Inferior parietal cortex (tissue), 1 donor: Measurements from ENCODE around the gene CD1D.
"Not testable (repeated sequence)": the region's sequence is repeated elsewhere in the genome, so short reads cannot be mapped to it uniquely, and the experiment has no call there.

ENCODE experiments used
- DNase-seq: peaks from one replicate; pipeline ENCODE4 v3.0.0-alpha.2; 2016; ENCODE audit errors: extremely low spot score

CD1D gene

GRCh38 chr1:158180741-158181576, at the start of gene CD1D:
TSS of gene CD1D (plus strand) at chr1:158180895. CDS start at chr1:158181102, 207 bp downstream.
- no peak for DNase-seq

DNA sequence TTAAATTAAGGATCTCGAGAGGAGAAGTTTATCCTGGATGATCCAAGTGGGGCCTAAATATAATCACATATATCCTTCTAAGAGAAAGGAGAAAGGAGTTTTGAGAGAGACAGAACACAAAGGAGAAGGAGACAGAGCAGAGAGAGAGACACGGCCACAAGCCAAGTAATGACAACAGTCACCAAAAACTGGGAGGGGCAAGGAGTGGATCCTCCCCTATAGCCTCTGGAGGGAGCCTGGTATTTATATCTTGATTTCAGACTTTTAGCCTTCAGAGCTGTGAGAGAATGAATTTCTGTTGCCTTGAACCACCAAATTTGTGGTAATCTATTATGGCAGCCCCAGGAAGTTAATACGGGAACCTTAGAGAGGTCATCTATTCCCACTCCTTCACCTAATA, 49.5 kb upstream of the CD1D start:
- DNase-seq: no peak

DNA sequence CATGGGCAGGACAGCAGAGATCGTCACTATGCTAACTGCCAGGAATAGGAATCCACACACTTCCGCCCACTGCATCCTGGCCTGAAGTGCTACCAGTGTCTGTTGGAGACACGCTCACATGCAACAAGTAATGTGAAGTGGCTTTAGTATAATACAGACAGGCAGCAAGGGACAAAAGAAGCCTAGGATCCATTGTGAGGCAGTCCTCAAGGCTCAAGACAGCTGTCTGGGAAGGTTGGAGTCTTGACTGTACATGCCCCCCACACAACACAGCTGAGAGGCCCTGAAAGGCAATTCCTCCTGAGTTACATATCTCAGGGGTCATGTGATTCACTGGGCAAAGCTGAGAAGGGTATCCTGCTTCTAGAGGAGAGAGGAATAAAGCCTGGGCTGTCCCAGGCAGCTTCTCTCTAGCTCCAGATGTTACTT, 39.9 kb upstream of the CD1D start:
- DNase-seq: no peak

DNA sequence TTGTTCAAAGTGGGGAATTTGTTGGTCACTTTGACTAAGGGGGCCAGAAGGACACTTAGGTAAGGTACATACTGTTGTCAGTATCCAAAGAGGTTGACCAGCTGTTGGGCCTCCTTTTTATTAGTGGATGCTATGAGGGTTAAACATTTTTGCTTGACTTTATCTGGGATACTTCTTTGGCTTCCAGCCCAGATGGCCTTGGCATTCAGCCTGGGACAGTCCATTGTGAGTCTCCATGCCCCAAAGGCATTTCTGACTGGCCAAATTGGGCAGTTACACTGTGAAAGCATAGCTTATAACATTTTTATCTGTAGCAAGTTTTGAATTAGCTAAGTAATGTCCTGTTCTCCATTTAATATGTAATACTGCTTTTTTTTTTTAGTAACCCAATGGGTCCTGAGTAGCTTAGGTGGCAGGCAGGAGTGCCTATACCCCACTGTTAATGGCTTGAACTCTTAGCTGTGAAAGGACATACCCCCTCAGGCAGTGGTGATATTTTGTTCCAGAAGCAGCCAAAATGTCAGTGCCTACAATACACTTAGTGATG, 35.4 kb upstream of the CD1D start:
- no peak for DNase-seq

DNA sequence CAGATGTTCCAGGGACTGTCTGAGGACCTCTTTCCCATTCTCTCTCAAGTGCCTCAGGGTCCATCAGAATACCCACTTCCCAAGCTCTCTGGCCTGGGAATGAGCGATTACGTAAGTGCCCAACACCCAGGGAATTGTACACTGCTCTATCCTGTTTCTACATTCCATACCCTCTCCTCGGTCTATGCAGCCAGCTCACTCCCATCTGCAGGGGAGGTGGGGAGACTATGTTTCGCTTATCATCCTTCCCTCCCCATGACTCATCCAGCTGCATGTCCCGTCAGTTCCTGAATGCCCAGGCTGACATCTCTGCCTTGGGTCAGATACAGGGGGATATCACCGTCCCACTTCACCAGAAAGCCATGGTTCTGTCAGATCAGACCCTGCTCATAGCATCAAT, 34.5 kb upstream of the CD1D start:
- DNase-seq: no peak

- no peak for DNase-seq
Measured at GRCh38 chr1:158146739-158147138, 34.0 kb upstream of the CD1D start.

DNA sequence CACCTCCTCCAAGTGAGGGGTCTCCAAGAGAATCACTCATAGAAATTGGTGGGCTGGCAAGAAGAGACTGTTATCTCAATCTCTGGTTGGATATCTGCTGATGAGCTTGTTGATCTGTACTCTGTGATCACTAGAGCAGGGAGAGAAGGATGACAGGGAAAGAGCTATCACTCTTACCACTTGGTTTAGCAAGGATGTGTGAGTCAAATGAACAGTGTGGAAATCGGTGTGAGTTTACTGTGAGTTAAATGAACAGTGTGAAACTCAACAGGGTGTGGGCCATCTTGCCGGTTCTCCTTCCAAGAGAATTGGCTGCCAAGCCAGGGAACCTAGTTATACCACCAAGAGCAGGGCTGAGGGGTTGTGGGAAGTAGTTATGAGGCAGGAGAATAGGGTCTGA, 33.3 kb upstream of the CD1D start:
- DNase-seq: no peak

DNA sequence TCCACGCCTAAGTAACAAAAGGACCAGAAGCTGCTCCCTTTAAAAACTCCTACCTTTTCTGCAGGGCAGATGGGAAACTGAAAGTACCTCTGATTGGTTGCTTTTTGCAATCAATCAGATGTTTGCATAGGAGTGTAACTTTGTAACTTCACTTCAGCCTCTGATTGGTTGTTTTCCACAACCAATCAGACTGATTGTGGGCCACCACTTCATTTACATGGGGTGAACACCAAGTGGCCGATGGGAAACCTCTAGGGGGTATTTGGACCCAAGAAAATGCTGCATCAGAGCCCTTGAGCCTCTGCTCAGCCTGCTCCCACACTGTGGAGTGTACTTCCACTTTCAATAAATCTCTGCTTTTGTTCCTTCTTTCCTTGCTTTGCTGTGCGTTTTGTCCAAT, 32.8 kb upstream of the CD1D start:
- DNase-seq: no peak

GRCh38 chr1:158148468-158148867, 32.2 kb upstream of the CD1D start:
- no peak for DNase-seq

- no peak for DNase-seq
Measured at GRCh38 chr1:158149175-158149574, 31.5 kb upstream of the CD1D start.

DNA sequence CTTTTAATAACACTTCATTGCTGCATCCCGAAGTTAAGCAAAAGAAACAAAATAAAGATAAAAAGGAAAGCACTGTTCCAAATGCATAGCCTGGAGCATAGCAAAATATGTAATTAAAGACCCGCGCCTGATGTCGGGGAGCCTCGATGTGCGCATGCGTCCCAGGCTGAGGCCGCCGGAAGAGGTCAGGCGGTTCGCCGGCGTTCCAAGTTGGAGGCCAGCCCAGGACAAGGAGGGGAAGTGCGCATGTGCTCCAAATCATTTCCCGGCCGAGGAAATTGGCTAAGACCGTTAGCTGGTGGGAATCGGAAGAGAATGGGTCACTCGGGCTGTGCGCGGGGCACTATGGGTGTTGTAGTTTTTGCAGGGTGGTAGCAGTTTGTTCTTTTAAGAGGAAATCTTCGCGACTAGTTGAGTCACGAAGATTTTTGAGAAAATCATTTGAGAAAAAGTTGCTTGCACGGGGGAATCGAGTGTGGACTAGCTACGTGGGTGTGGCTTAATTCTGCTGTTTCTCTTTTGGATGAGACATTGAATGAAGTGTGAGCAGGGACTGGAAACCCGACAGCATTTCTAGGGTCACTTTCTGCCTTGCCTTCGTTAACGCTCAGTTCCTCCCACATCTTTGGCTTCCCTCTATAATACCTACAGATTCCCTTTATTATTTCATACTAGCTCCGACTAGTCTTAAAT, 31.0 kb upstream of the CD1D start:
- DNase-seq: peak; percentile 96

GRCh38 chr1:158150523-158150922, 30.2 kb upstream of the CD1D start:
- DNase-seq: peak; percentile 9

DNA sequence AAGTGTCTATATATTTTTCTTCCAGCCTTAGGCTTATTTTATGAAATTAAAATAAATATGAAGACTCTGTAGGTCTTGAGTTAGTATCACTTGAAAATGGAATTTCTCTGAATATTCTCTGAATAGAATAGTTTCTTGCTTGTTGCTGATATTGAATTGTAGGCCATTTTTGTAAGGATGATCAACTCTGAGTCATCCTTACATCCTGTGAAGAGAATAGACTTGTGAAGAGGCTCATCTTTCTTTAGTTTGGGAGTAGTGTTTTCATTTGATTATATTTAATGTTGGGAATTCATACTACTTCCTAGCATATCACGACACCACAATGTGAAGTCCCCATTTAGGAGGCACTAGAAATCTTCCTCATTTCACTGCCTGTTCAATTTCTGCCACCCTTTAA, 27.5 kb upstream of the CD1D start:
- DNase-seq: no peak

GRCh38 chr1:158153746-158154444, 26.8 kb upstream of the CD1D start:
- DNase-seq: no peak

GRCh38 chr1:158154501-158154900, 26.2 kb upstream of the CD1D start:
- no peak for DNase-seq

- DNase-seq: no peak
Measured at GRCh38 chr1:158155673-158156072, 25.0 kb upstream of the CD1D start.

- DNase-seq: no peak
Measured at GRCh38 chr1:158159597-158159996, 21.1 kb upstream of the CD1D start.

DNA sequence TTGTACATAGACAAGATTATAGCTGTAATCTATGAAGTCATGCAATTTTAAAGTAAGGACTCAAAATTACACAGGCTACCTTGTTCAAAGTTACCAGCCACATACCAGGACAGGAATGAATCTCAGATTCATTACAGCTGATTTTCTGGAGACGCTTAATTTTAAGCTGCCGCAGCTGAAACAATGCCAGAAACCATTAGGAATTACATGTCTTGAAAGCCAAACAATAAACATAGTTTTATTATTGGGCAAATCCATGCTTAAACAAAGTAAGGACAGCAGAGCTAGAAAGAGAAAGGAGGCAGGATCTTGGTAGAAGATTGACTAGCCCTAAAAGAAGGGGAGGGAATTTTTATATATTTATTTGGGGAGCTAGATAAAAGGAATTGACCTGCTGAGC, 19.2 kb upstream of the CD1D start:
- DNase-seq: no peak

- no peak for DNase-seq
Measured at GRCh38 chr1:158163000-158163947, 17.4 kb upstream of the CD1D start.

GRCh38 chr1:158169105-158169504, 11.6 kb upstream of the CD1D start:
- no peak for DNase-seq

DNA sequence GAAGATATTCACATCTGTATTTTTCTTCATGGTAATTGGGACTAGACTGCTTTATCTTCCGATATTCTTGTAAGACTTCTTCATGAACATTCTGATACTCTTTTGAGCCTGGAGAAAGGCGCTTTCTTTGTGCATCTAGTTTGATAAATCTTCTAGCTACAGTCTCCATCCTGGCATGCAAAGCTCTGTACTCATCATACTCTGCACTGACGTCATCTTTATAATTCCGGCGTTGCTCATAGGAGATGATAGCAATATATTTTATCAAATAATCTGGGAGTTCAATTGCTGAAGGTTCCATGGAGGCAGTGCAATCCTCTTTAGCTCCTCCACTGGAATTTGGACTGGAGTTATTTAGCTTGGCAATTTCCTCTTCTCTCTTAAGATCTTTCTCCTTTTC, 4.8 kb upstream of the CD1D start:
- DNase-seq: not testable (repeated sequence)
